Stimulated activated CD4-positive, alpha-beta T cell treated with anti-CD3 and anti-CD28 coated beads, Interleukin-15, amount 100 ng/mL, for 1 hour (primary cell): ENCODE measurements around the gene TRAK1.

Source experiments
- DNase-seq, 2 donors: peaks; one replicate each; pipeline ENCODE4 v3.0.0-alpha.2; 2020; ENCODE audit warnings: low read depth in 1 of 2, low spot score in 1 of 2

TRAK1 gene

GRCh38 chr3:42229266-42229941, 138.2 kb downstream of the TRAK1 start:
- DNase-seq: no peak

GRCh38 chr3:42229942-42230688, 139.0 kb downstream of the TRAK1 start:
- DNase-seq: no peak

DNA sequence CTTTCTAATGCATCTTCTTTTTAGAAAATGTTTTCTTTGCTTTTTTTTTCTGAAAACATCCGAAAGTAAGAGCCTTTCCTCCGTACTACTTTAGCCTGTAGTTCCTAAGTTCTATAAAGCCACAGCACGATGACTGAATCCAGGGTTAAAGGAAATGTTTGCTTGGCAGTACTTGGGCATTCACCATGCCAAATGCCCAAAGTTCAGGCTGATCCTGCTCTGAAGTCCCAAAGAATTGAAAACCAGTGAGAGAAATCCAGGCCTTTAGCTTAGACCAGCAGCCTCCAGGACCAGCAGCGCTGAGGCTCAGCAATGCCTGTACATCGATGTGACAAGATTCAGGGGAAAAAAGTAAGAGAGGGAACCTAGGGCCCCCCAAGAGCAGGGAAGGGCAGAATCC, 139.7 kb downstream of the TRAK1 start:
- no peak for DNase-seq

DNA sequence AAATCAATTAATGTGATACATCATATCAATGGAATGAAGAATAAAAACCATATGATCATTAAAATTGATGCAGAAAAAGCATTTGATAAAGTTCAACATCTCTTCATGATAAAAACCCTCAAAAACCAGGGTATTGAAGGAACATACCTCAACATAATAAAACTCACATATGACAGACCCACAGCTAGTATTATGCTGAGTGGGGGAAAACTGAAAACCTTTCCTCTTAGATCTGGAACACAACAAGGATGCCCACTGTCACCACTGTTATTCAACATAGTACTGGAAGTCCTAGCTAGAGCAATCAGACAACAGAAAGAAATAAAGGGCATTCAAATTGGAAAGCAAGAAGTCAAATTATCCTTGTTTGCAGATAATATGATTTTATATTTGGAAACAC, 144.4 kb downstream of the TRAK1 start:
- no peak for DNase-seq

GRCh38 chr3:42236611-42237010, 145.5 kb downstream of the TRAK1 start:
- DNase-seq: no peak

DNA sequence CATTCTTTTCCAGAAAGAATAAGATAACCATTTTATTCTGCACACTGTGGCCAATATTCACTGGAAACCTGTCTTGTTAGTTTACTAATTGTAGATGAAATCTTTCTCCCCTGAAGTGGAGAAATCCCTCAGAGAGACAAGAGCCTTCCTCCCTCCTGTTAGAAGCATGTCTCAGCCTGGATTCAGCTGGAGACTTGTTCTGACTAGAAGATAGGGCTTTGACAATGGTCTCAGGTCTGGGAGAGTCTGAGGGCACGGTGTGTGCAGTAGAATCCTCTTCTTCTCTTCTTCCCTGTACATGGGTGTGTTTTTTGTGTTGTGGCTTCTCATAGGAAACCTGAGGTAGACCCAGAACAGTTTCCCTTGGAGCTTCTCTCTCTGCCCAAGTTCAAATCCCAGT, 154.9 kb downstream of the TRAK1 start:
- DNase-seq: no peak

DNA sequence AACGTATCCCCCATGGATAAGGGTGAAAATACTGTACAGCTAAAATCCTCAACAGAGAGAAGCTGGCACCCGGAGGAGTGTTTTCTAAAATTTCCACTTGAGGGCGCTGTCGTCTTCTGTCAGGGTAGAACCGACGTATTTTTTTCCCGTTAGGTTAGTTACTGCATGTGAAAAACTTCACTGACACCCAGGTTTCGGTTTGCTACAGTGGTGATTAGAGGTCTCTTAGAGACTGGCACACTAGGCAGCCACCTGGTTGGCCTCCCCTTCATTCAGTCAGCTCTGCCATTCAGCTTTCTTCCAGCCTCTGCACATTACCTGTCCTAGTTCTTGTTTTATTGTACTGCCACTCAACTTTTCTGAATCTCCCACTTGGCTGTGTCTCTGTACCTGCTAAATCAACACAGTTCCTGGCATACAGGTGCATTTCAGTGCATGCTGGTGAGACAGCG, 156.4 kb downstream of the TRAK1 start:
- peak; percentile 27 to 30 for DNase-seq

- DNase-seq: no peak
Observed at GRCh38 chr3:42250761-42251160, 159.6 kb downstream of the TRAK1 start.

GRCh38 chr3:42254566-42254965, 163.4 kb downstream of the TRAK1 start:
- no peak for DNase-seq

DNA sequence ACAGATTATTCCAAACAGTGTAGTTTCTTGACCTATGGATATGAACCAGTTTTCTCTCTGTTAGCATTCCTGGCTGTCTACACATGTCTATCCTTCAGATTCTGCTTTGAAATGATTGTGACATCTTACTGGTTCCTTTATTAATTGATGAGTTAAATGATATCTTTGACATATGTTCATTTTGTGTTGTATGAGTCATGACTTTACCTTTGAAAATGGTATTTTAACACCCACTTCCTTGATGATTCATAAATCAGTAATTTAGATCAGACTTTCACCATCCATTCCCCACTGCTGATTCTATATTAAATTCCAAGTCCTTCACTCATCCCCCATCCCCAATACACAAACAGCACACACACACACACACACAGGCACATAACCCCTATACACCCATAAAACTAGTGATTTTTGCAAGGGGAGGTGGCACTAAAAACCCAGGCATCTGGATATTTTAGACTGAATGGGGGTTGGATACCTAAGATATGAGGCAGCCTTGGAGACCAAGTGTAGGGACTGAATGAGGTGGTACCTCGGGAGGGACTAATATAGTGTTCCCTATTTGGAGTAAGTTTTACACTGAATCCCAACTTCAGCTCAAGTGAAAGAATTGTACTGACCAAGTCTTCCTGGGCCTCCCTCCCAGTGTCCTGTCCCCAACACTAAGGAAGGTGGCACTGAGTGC, 165.1 kb downstream of the TRAK1 start:
- no peak for DNase-seq

- DNase-seq: no peak
Observed at GRCh38 chr3:42257007-42257406, 165.8 kb downstream of the TRAK1 start.

- DNase-seq: no peak
Observed at GRCh38 chr3:42262525-42262924, 171.4 kb downstream of the TRAK1 start.

- DNase-seq: no peak
Observed at GRCh38 chr3:42263354-42264346, 172.5 kb downstream of the TRAK1 start.

GRCh38 chr3:42264399-42265058, 173.4 kb downstream of the TRAK1 start:
- no peak for DNase-seq

- no peak for DNase-seq
Observed at GRCh38 chr3:42265059-42265991, 174.2 kb downstream of the TRAK1 start.

- DNase-seq: no peak
Observed at GRCh38 chr3:42266085-42266484, 174.9 kb downstream of the TRAK1 start, which contains the start of gene CCK. Gene CCK (minus strand): TSS chr3:42266185. CDS start chr3:42263630, 2,555 bp downstream.

DNA sequence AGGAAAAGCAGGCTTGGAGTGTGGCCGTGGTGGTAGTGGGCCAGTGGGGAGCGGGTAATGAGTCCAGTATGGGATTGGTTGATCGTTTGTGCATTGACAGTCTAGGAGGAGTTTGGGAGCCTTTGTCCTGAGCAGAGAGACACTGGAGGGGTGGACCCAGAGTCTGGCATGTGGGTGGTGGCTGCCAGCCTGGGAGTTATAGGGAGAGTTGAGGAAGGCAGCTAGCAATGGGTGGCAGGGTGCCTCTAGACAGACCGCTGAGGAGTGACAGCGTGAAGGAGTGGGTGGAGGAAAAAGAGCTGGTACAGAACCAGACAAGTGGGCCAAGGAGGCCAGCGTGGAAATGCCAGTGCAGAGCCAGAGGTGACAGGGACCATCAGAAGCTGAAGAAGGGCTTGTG, 176.7 kb downstream of the TRAK1 start:
- DNase-seq: no peak

- no peak for DNase-seq
Observed at GRCh38 chr3:42269647-42270046, 178.5 kb downstream of the TRAK1 start.

- no peak for DNase-seq
Observed at GRCh38 chr3:42270561-42270960, 179.4 kb downstream of the TRAK1 start.
